GM19467 (cell line): ENCODE measurements around the gene KIAA0232.

Source experiments
- ATAC-seq: cut with Tn5 transposase; IDR thresholded peaks from one replicate; pipeline ENCODE4 v1.9.1; 2021; ENCODE audit warnings: mild to moderate bottlenecking, moderate library complexity; ENCODE audit not compliant: unreplicated experiment

The KIAA0232 gene

GRCh38 chr4:6782147-6782845 is at the start of gene KIAA0232:
KIAA0232 (plus strand) TSS chr4:6782727; CDS start chr4:6824454, 41,727 bp downstream.
- peak; percentile 63 for ATAC-seq

- ATAC-seq: no peak
These were observed 49.0 kb upstream of the KIAA0232 start for GRCh38 chr4:6733358-6734164.

- ATAC-seq: no peak
These were observed 48.3 kb upstream of the KIAA0232 start for GRCh38 chr4:6734165-6734786.

GRCh38 chr4:6739920-6740319 is 42.6 kb upstream of the KIAA0232 start:
- ATAC-seq: no peak

- no peak for ATAC-seq
These were observed 42.2 kb upstream of the KIAA0232 start for GRCh38 chr4:6740347-6740746.

- ATAC-seq: no peak
These were observed 40.0 kb upstream of the KIAA0232 start for GRCh38 chr4:6742507-6742906.

GRCh38 chr4:6742989-6743388 is 39.5 kb upstream of the KIAA0232 start:
- no peak for ATAC-seq

- no peak for ATAC-seq
These were observed 35.7 kb upstream of the KIAA0232 start for GRCh38 chr4:6746721-6747293.

- ATAC-seq: no peak
These were observed 35.1 kb upstream of the KIAA0232 start for GRCh38 chr4:6747294-6748051.

GRCh38 chr4:6748286-6748685 is 34.2 kb upstream of the KIAA0232 start:
- no peak for ATAC-seq

GRCh38 chr4:6749340-6750171 is 33.0 kb upstream of the KIAA0232 start:
- ATAC-seq: no peak

- no peak for ATAC-seq
These were observed 32.0 kb upstream of the KIAA0232 start for GRCh38 chr4:6750286-6751221.

GRCh38 chr4:6751611-6752485 is 30.7 kb upstream of the KIAA0232 start:
- ATAC-seq: no peak

GRCh38 chr4:6752486-6752829 is 30.1 kb upstream of the KIAA0232 start:
- no peak for ATAC-seq

GRCh38 chr4:6753103-6753560 is 29.4 kb upstream of the KIAA0232 start:
- ATAC-seq: no peak

- no peak for ATAC-seq
These were observed 28.6 kb upstream of the KIAA0232 start for GRCh38 chr4:6753891-6754290.

- no peak for ATAC-seq
These were observed 27.9 kb upstream of the KIAA0232 start for GRCh38 chr4:6754481-6755087.
